IPS-18c (cell line): ENCODE results near the gene METAP1.
A peak's percentile ranks its signal among the peaks of the same experiment; 100 is the strongest.
"Not testable (repeated sequence)": the region's sequence is repeated elsewhere in the genome, so short reads cannot be mapped to it uniquely, and the experiment has no call there.

Experiments used
- H3K4me3 ChIP-seq: 2 replicates; pipeline ENCODE4 v1.7.0; 2013; ENCODE audit warnings: low read depth, mild to moderate bottlenecking, low read length, moderate library complexity; ENCODE audit not compliant: insufficient read depth
- H3K9me3 ChIP-seq: one replicate; pipeline ENCODE4 v1.6.1; 2013; ENCODE audit warnings: mild to moderate bottlenecking, low read length, moderate library complexity; ENCODE audit not compliant: control insufficient read depth, insufficient read depth

Gene METAP1

DNA sequence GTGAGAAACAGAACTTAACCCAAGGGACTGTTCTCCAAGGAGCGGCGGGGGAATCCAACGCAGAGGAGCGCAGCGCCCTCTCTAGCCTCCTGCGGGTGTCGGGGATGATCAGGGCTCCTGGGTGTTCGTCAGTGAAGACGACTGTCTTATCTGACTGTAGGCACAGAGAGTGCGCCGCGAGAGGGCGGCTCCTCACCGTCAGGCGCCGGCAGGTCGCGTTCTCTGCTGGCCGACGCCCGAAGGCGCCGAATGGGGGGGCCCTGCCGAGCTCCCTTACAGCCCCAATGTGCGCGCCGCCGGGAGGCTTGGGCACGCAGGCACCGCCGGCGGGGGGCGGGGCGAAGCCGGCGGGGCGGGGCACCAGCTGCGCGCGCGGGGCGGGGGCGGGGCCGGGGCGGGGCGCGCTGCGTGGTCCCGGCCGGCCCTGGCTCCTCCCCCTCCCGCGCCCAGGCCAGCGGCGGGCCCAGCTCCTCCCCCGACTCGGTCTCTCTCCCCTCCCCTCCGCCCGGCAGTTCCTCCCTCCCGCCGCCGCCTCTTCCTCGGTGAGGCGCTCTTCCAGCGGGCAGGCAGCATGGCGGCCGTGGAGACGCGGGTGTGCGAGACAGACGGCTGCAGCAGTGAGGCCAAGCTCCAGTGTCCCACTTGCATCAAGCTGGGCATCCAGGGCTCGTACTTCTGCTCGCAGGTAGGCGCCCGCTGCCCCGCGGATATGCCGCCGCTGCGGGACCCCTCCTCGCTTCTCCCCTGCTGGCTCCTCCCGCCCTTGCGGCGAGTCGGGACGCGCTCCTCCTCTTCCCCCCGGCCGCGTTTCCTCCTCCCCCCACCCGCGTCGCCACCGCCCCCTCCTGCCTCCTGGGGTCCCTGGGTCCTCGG is at the start of gene METAP1:
METAP1 (plus strand) TSS at position 539 of the 873 bp plus-strand sequence; CDS start at position 572, 33 bp downstream.
- H3K4me3 ChIP-seq: peak within 1 kb of the TSS; percentile 88
- H3K9me3 ChIP-seq: peaks cover 2% of the 10 kb centered on the region

DNA sequence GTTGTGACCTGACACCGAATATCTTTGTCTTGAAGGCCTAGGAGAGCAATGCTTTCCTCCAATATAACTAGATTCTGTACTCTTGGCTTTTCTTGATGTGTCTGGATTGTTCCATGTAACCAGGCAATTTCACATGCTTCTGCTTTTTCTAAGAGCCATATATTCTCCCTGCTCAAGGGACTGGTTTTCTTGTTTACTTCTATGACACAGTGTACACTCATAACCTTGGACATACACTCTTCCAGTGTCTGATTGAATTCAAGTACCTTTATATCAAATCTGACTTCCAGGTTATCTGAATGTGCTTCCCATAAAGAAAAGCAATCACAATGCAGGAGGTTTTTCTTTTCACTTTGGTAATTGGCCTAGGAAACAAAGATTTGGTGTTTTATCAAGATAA is 49.2 kb upstream of the METAP1 start:
- Histone ChIP-seq H3K9me3 (no peaks in the 10 kb centered on the region), H3K4me3 (no peak overlapping the region)

DNA sequence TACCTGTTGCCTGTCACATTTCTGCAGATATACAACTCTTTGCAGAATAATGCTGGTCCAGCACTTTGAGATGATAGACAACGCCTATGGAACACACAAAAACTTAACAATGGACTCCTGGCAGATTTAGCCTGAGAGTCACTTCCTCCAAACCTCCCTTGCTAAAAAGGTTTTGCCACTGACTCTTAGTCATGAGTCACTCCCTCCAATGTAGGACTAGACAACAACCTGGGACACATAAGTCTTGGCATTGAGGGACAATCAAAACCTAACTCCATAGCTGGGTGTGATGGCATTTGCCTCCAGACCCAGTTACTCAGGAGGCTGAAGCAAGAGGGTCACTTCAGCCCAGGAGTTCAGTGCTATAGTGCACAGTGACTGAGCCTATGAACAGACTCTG is 44.6 kb upstream of the METAP1 start:
- H3K4me3 ChIP-seq: no peak overlapping the region
- no peaks in the 10 kb centered on the region for H3K9me3 ChIP-seq

DNA sequence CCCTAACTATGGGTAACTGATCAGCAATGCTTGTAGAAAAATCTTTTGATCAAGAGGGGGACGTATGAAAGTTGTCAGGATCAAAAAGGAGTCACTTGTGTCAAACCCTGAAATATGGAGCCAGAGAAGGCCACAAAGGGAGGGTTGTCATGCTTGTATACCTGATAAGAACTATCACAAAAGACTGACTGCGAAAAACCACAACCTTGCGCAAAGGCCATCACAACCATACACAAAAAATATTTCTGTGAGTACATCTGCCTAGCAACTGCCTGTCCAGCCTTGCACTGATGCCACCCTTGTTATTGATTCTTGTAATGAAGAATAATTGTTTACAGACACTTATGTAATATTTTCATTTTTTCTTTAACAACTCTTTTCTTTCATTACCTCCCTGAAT is 43.8 kb upstream of the METAP1 start:
- Histone ChIP-seq H3K9me3 (no peaks in the 10 kb centered on the region), H3K4me3 (no peak overlapping the region)

DNA sequence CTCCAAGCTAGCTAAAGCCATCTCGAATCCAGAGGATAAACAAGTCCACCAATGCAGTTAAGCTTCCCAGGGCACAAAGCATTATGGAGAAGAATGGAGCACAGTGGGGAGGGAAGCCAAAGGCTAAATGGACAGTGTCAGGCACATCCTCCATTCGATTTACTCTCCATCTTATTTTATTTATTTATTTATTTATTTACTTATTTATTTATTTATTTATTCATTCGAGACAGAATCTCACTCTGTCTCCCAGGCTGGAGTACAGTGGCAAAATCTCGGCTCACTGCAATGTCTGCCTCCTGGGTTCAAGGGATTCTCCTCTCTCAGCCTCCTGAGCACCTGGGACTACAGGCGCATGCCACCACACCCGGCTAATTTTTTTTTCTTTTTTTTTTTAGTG is 40.3 kb upstream of the METAP1 start:
- H3K9me3 ChIP-seq: no peaks in the 10 kb centered on the region
- no peak overlapping the region for H3K4me3 ChIP-seq

- Histone ChIP-seq H3K9me3 (no peaks in the 10 kb centered on the region), H3K4me3 (no peak overlapping the region)
Observed at GRCh38 chr4:98958065-98958464, 37.5 kb upstream of the METAP1 start.

DNA sequence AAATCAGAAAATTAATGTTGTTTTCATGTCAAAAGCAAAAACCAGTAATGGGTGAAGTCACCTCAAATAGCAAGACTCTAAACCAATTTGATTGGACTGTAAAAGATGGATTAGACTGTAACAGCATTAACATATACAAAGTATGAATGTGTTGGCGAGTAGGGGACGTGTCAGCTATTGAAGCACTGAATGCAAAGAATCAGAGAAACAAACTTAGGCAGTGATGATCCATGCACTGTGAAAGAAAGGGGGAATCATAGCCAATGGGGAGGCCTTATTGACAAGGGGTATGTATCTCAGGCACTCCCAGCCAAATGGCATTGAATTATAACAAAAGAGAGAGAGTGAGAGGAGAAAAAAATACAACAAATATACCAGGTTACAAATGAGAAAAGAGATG is 36.1 kb upstream of the METAP1 start:
- H3K9me3 ChIP-seq: no peaks in the 10 kb centered on the region
- H3K4me3 ChIP-seq: no peak overlapping the region

- H3K9me3 ChIP-seq: no peaks in the 10 kb centered on the region
- no peak overlapping the region for H3K4me3 ChIP-seq
Observed at GRCh38 chr4:98961770-98962169, 33.8 kb upstream of the METAP1 start.

- Histone ChIP-seq H3K9me3 (no peaks in the 10 kb centered on the region), H3K4me3 (no peak overlapping the region)
Observed at GRCh38 chr4:98963538-98964433, 31.7 kb upstream of the METAP1 start.

GRCh38 chr4:98966926-98967325 is 28.6 kb upstream of the METAP1 start:
- Histone ChIP-seq H3K9me3 (no peaks in the 10 kb centered on the region), H3K4me3 (no peak overlapping the region)

GRCh38 chr4:98967786-98968329 is 27.7 kb upstream of the METAP1 start:
- Histone ChIP-seq H3K4me3 (no peak overlapping the region), H3K9me3 (no peaks in the 10 kb centered on the region)

DNA sequence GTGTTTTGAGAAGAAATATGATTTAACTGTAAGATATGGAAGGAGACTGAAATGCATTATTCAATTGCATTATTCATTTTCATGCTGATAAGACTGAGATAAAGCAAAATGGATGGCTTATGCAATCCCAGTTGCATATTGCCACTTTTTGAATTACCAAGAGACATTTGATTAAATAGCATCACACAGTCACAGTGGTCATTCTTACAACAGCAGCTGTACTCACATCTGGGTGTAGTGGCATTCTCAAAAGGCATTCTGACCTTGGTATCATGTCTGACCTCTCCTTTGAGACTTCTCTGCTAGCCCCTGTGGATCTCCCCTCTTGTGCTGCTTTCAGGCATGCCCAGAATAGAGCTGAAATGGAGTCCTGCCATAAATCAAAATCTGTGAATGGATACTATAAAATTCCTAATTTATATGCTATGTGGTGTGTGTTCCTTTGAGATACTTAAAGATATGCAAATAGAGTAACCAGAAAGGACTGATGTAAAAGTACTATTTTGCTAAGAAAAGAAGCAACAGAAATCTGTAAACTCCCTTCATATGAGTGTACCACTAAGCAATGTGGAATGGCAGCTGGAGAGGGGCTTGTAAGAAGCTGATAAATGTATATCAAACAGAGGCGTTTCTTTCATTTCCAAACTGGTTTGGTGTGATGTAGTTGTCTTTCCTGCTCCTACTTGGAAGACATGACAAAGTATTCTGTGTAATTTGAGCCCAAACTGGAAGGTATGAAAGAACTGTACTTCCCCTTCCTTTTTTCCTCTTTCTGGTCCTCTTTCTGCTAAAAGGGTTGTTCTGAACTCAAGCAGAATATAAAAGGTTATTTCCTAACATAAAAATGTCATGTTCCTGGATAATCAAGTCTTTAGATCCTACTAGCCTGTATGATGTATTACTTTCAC is 25.4 kb upstream of the METAP1 start:
- H3K4me3 ChIP-seq: no peak overlapping the region
- no peaks in the 10 kb centered on the region for H3K9me3 ChIP-seq

- no peak overlapping the region for H3K4me3 ChIP-seq
- no peaks in the 10 kb centered on the region for H3K9me3 ChIP-seq
Observed at GRCh38 chr4:98976716-98977115, 18.8 kb upstream of the METAP1 start.

GRCh38 chr4:98977557-98977956 is 18.0 kb upstream of the METAP1 start:
- H3K9me3 ChIP-seq: no peaks in the 10 kb centered on the region
- no peak overlapping the region for H3K4me3 ChIP-seq

DNA sequence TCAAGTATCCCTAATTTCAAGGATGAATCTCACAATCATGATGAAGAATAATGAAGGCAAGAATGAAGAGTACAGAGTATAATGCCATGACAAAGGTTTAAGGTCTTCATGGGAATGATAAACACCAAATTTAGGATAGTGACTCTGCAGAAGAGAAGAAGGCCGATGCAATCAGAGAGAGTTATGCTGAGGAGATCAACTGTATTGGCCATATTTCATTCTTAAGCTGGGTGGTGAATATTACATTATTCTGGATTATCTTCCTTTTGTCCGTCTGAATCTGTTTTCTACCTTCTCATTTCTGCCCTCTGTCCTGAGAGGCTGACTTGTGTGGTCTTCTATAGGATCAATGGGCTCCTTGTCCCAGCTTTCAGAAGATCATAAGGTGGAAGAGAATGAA is 7.8 kb upstream of the METAP1 start:
- H3K4me3 ChIP-seq: no peak overlapping the region

DNA sequence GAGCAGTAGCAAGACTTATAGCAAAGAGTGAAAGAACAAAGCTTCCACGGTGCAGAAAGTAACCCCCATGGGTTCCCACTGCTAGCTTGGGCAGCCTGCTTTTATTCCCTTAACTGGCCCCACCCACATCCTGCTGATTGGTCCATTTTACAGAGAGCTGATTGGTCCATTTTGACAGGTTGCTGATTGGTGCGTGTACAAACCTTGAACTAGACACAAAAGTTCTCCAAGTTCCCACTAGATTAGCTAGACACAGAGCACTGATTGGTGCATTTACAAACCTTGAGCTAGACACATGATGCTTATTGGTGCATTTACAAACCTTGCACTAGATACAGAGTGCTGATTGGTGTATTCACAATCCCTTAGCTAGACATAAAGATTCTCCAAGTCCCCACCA is 2.7 kb upstream of the METAP1 start:
- not testable (repeated sequence) for H3K4me3 ChIP-seq, H3K9me3 ChIP-seq

More for the DNA sequence above, 7.8 kb upstream of the METAP1 start:
- H3K9me3 ChIP-seq: no peaks in the 10 kb centered on the region
